Endodermal cell (in vitro differentiated cells): ENCODE measurements around the gene LHFPL3. TPM values are rescaled to one million over a fixed set of nuclear protein-coding genes. Genes with fewer than 3 reads are reported as not detected.

Experiments used
- DNase-seq: peaks from one replicate; pipeline ENCODE4 v3.0.0-alpha.2; 2017
- H3K27ac ChIP-seq: 2 replicates; pipeline ENCODE4 v1.5.1; 2013; ENCODE audit warnings: mild to moderate bottlenecking, low read depth, low read length, moderate library complexity
- H3K27me3 ChIP-seq: 2 replicates; pipeline ENCODE4 v1.6.1; 2013; ENCODE audit warnings: mild to moderate bottlenecking, low read length, moderate library complexity; ENCODE audit not compliant: insufficient read depth, control insufficient read depth, poor library complexity, severe bottlenecking
- H3K36me3 ChIP-seq: 2 replicates; pipeline ENCODE4 v1.7.0; 2013; ENCODE audit warnings: mild to moderate bottlenecking, low read length, moderate library complexity; ENCODE audit not compliant: control insufficient read depth, insufficient read depth
- H3K4me1 ChIP-seq: one replicate; pipeline ENCODE4 v1.7.0; 2013; ENCODE audit warnings: low read length; ENCODE audit not compliant: control insufficient read depth, insufficient read depth
- H3K4me3 ChIP-seq: 2 replicates; pipeline ENCODE4 v1.5.1; 2013; ENCODE audit warnings: mild to moderate bottlenecking, low read length, moderate library complexity
- H3K9ac ChIP-seq: 2 replicates; pipeline ENCODE4 v1.6.1; 2013; ENCODE audit warnings: mild to moderate bottlenecking, low read length, moderate library complexity; ENCODE audit not compliant: poor library complexity, severe bottlenecking; ENCODE audit errors: extremely low read depth
- H3K9me3 ChIP-seq: 2 replicates; pipeline ENCODE4 v1.6.1; 2013; ENCODE audit warnings: mild to moderate bottlenecking, low read length, moderate library complexity; ENCODE audit not compliant: control insufficient read depth
- H3K27ac Mint-ChIP-seq: 2 replicates; pipeline ENCODE4 v1.8.0; 2020; ENCODE audit warnings: mixed read lengths
- H3K27me3 Mint-ChIP-seq: 2 replicates; pipeline ENCODE4 v1.8.0; 2021; ENCODE audit warnings: mild to moderate bottlenecking, mixed read lengths; ENCODE audit not compliant: insufficient read depth
- H3K36me3 Mint-ChIP-seq: 2 replicates; pipeline ENCODE4 v1.8.0; 2020; ENCODE audit warnings: low read depth, mixed read lengths
- H3K4me1 Mint-ChIP-seq: 2 replicates; pipeline ENCODE4 v1.8.0; 2020; ENCODE audit warnings: mixed read lengths
- H3K4me3 Mint-ChIP-seq: 2 replicates; pipeline ENCODE4 v1.8.0; 2020; ENCODE audit warnings: mild to moderate bottlenecking, moderate library complexity, mixed read lengths
- H3K9me3 Mint-ChIP-seq: 2 replicates; pipeline ENCODE4 v1.8.0; 2020; ENCODE audit warnings: mild to moderate bottlenecking, mixed read lengths
- CTCF ChIP-seq: fragments of 200-600 bp; sonication (generic); conservative IDR thresholded peaks from 2 replicates; pipeline ENCODE4 v1.5.0; 2021; ENCODE audit warnings: antibody characterized with exemption, mild to moderate bottlenecking
- WGBS, 2 experiments: methylation state at CpG; one replicate each; pipeline versions ENCODE4 v1.1.5 to v1.1.7; 2013; ENCODE audit warnings: missing lambda C conversion rate in 2 of 2, mixed read lengths in 1 of 2; ENCODE audit not compliant: insufficient coverage in 1 of 2, insufficient read length in 1 of 2; 5-methylcytosine and 5-hydroxymethylcytosine counted together
- total RNA-seq, 2 donors: library from RNA; stranded (reverse); fragmentation: NEBNext Ultra II Directional in 1 of 2; extraction: Animal tissue kit (Norgen Biotek cat#: 25700) in 1 of 2; gene quantifications; 2 replicates in 1 of 2; 3 replicates in 1 of 2; pipeline ENCODE4 v1.2.1, GENCODE V29; 2021

The LHFPL3 gene
- total RNA-seq, 2 donors from 2014 or later: not detected

GRCh38 chr7:104886651-104887050 lies 558.2 kb downstream of the LHFPL3 start:
- no peak overlapping the region for H3K9ac ChIP-seq
- H3K36me3 ChIP-seq: no peaks in the 10 kb centered on the region
- H3K4me3 Mint-ChIP-seq: no peak overlapping the region
- peaks cover 6% of the 10 kb centered on the region for H3K27me3 Mint-ChIP-seq
- no peaks in the 10 kb centered on the region for H3K9me3 ChIP-seq
- no peak overlapping the region for H3K4me3 ChIP-seq
- H3K27ac ChIP-seq: no peak overlapping the region
- H3K4me1 ChIP-seq: no peaks in the 10 kb centered on the region
- no peaks in the 10 kb centered on the region for H3K36me3 Mint-ChIP-seq
- DNase-seq: no peak
- H3K9me3 Mint-ChIP-seq: no peaks in the 10 kb centered on the region
- no peaks in the 10 kb centered on the region for H3K27me3 ChIP-seq
- WGBS, 2 experiments: 82 to 86% methylated on average over 1 to 4 of the region's 4 CpGs
- peaks cover 4% of the 10 kb centered on the region for H3K4me1 Mint-ChIP-seq
- H3K27ac Mint-ChIP-seq: no peak overlapping the region
- TF ChIP-seq CTCF: no peak

- no peak overlapping the region for H3K9ac ChIP-seq
- no peak overlapping the region for H3K27ac ChIP-seq
- Mint-ChIP-seq H3K9me3 (no peaks in the 10 kb centered on the region), H3K36me3 (no peaks in the 10 kb centered on the region), H3K4me3 (no peak overlapping the region), H3K27ac (peak overlapping the region; percentile 46), H3K27me3 (peaks cover 8% of the 10 kb centered on the region), H3K4me1 (peaks cover 5% of the 10 kb centered on the region)
- H3K4me3 ChIP-seq: no peak overlapping the region
- TF ChIP-seq CTCF: no peak
- H3K27me3 ChIP-seq: no peaks in the 10 kb centered on the region
- H3K36me3 ChIP-seq: no peaks in the 10 kb centered on the region
- H3K9me3 ChIP-seq: no peaks in the 10 kb centered on the region
- 79 to 89% methylated on average over 5 of the region's 5 CpGs for WGBS, 2 experiments
- peak; percentile 48 for DNase-seq
- H3K4me1 ChIP-seq: no peaks in the 10 kb centered on the region
Measured at GRCh38 chr7:104890216-104890615, 561.8 kb downstream of the LHFPL3 start.

- no peak for TF ChIP-seq CTCF
- peaks cover 8% of the 10 kb centered on the region for H3K4me1 ChIP-seq
- Mint-ChIP-seq H3K4me1 (peaks cover 7% of the 10 kb centered on the region), H3K27ac (no peak overlapping the region), H3K4me3 (no peak overlapping the region), H3K9me3 (no peaks in the 10 kb centered on the region), H3K36me3 (no peaks in the 10 kb centered on the region), H3K27me3 (peaks cover 3% of the 10 kb centered on the region)
- no peaks in the 10 kb centered on the region for H3K36me3 ChIP-seq
- DNase-seq: no peak
- no peak overlapping the region for H3K9ac ChIP-seq
- H3K9me3 ChIP-seq: no peaks in the 10 kb centered on the region
- no peak overlapping the region for H3K4me3 ChIP-seq
- H3K27ac ChIP-seq: no peak overlapping the region
- H3K27me3 ChIP-seq: no peaks in the 10 kb centered on the region
Measured at GRCh38 chr7:104891949-104892348, 563.5 kb downstream of the LHFPL3 start.
